HG03378 (cell line): Measurements from ENCODE around the gene MACROD2.
"Not testable (repeated sequence)": the region's sequence is repeated elsewhere in the genome, so short reads cannot be mapped to it uniquely, and the experiment has no call there.

Experiments
- ATAC-seq: cut with Tn5 transposase; IDR thresholded peaks from one replicate; pipeline ENCODE4 v1.9.1; 2021; ENCODE audit warnings: mild to moderate bottlenecking, moderate library complexity; ENCODE audit not compliant: unreplicated experiment

The MACROD2 gene

DNA sequence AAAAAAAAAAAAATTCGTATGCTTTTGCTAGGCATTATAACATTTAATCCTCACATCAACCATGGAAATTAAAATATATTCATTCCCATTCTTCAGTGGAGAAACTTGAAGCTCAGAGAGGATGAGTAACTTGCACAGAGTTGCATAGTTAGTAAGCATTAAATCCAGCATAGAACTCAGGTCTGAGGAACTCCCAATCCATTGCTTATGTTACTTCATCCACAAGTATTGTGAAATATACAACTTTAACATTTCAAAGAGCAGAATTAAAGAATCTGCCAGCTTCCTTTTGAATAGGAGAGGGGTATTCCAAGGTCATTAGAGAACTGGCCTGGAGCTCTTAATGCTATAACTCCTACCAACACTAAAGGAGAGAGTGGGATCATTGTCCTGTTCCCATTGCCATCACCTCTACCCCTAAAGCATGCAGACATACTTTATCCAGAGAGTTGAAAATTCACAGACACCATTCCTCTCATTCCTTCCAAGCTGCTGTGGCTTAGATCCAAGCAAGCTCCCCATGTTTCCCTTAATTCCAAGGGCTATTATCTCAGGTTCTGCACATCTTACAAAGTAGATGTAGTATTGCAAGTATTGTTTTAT, 250.2 kb downstream of the MACROD2 start:
- no peak for ATAC-seq

DNA sequence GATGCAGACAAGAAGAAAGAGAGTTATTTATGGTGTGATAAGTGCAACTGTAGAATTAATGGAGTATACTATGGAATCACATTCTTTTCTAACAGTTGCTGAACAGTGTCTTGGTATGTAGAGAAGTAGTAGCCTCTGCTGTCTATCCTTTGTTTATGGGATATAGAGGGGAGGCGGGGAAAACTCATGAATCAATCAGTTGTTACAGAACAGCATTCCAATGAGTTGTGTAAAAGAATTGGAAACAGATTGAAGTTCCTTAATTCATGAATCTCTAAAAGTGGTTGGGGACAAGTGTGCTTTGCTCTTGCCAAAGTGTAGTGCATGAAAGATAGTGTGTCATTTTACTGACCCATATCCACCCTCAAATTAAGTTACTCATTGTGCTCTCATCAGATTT, 264.4 kb downstream of the MACROD2 start:
- no peak for ATAC-seq

DNA sequence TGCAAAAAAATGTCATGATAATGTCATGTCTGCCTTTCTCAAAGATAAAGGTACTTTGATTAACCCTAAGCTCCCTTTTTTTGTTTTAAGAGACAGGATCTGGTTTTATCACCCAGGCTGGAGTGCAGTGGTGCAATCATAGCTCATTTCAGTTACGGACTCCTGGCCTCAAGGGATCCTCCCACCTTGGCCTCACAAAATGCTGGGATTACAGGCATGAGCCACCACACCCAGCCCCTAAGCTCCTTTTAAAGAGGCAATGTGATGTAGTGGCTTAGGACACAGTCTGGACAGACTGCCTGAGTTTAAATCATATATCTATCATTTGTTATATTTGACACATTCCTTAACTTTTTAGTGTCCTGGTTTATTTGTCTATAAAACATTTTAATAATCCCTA, 265.1 kb downstream of the MACROD2 start:
- no peak for ATAC-seq

DNA sequence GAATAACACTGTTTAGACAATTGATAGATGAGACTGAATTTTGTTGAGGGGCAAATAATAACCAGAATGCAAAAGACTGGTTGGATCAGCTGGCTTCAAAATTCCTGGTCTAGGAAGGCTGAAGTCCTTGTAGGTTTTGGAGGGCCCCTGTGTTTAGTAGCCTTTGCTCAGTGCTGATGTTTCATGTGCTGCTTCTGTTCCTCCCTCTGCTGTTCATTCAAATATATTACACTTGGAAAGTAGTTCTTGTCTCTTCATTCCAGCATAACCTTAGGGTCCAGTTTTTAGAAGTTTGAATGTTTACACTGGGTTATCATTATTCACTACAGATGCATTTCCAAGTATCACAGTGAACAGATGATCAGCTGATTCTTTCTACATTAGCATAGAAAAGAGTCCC, 269.6 kb downstream of the MACROD2 start:
- no peak for ATAC-seq

DNA sequence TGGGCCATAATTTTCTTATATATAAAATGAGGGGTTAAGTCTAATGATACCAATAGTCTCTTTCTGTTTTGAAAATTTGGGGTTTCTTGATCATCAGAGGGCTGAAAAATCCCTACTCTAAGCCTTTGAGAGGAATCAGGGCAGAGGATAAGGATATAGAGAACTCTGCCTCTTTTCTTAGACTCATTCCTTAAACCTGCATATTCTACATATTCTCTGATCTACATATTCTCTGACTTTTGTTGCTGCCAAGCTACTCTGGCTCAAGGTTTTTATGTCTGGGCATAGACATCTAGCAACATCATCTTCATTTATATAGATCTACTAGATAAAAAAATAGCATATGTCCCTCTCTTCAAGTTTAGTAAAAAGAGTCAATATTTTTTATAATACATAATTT, 270.9 kb downstream of the MACROD2 start:
- ATAC-seq = no peak

DNA sequence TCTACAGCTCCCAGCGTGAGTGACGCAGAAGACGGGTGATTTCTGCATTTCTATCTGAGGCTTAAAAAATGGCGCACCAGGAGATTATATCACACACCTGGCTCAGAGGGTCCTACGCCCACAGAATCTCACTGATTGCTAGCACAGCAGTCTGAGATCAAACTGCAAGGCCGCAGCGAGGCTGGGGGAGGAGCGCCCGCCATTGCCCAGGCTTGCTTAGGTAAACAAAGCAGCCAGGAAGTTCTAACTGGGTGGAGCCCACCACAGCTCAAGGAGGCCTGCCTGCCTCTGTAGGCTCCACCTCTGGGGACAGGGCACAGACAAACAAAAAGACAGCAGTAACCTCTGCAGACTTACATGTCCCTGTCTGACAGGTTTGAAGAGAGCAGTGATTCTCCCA, 275.4 kb downstream of the MACROD2 start:
- ATAC-seq = not testable (repeated sequence)

DNA sequence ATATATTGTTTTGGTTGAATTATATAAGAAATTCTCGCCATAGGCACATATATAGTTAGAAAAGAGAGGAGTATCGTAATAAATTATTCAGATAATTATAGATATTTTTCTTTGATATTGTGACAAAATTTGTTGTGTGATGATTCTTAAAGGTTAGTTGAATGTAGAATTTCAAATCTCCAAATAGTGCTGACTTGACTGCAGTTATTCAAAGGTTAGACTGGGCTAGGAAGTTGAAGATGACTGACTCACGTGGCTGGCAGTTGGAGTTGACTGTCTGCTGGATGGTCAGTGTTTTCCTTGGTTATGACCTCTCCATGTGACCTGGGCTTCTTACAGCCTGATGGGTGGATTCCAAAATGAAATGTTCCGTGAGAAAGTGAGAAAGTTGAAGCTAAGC, 286.8 kb downstream of the MACROD2 start:
- ATAC-seq = no peak

DNA sequence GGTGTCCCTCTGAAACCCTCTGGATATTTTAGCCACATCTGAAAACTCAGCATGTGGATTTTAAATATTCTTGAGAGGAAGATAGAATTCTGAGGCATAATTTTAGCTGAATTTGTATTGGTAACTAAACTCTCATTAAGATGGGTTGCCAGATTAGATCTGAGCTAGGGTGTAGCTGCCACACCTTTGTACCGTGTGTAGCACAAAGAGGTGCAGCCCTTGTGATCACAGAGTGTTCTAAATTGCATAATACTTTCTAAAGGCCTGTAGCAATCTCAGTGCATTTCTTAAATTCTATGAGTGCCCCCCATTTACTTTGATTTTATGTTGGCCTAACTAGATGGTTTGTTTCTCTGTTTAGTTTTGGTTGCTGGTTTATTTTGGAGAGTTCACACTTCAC, 289.1 kb downstream of the MACROD2 start:
- no peak for ATAC-seq

DNA sequence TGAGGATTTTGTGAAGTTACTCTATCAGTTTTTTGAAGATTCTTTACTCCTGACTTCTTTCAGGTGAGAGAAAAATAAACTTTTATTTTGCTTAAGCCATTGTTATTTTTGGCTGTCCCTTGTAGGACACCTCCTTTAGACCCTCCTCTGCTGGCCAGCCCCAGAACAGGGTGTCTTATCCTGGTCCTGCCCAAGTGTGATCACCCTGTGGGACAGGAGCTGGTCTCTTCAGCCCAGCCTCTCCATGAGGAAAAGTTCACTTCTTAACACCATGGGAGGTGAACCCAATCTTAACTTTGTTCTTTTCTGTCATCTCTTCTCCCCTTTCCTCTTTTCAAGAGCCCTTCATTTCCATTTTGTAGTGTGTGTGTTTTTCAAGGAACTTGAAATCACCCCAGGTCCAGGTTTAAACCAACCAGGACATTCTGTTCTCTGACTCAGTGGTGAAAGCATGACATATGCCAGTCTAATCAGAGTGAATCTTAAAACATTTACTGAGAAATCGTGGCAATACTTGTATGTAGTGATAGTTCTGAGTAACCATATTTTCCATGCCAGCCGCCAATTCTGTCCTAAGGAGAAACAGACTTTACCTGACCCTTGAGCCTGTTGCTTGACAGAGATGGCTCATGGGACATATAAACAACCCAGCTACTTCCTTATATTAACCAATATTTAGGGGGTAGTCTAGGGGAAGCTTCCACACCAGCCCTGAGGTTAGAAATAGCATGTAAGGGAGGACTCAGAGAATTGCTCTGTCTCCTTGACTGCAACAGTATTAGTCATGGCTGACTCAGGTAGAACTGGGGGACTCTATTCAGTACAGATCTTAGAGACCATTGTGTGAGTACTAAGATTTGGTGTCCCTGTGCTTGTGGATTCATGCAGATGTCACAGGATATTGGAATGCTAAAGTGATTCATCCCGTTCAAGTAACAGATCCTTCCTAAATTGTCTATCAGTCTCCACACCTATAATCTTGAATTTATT, 293.3 kb downstream of the MACROD2 start:
- no peak for ATAC-seq

DNA sequence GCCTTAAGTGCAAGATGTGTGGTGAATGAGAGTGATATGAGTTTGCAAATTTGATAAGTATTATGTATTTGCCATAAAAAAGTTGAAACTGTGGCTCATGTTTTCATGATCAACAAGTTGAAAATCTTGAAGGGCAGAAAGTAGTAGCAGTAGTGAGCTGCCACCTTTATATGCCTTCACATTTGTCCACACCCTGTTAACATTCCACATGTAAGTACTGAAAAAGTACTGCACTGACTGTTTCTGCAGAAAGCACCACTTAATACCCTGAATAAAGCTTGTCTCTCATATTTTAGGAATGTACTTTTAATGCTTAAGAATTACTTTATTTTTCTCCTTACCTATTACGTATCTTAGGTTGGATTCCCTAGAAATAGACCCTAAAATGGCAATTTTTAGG, 296.2 kb downstream of the MACROD2 start:
- ATAC-seq = no peak

DNA sequence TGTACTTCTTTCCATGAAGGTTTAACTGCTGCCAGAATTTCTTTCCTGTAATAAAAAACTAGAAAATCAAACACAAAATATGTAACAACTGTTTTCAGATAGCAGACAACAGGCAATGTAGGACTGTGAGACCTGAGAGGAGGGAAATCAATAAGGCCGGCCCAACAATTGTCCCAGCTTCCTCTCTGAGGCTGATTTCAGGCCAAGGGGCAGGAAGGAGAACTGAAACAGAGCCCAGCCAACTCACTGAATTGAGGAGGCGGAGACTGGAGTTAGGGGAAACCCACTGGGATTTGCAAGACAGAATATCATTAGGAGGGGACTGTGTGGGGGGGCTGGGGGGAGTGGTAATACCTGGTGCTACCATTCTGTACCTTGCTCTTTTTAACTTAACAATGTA, 299.9 kb downstream of the MACROD2 start:
- no peak for ATAC-seq

DNA sequence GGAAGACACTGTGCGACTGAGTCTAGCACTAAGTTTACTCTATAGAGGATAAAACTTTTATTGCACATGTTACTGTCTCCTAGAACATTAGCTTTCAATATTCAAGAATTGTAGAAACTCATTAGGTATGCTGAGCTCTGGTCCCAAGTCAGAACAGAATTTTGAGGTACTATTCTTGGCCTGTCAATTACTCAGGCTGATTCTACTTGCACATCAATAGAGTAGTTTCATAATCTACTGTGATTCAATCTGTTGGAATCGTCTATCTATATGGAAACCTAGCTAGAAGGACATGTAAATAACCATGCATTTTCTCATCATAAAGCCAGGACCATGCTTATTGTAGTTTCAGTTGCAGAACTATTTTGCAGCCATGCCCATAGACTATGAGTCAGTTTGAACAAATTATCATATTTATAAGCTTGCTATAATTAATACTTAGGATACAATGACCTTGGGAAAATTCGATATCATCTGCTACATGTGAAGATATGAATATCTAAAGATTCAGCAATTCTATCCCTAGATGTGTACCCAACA, 300.5 kb downstream of the MACROD2 start:
- no peak for ATAC-seq

DNA sequence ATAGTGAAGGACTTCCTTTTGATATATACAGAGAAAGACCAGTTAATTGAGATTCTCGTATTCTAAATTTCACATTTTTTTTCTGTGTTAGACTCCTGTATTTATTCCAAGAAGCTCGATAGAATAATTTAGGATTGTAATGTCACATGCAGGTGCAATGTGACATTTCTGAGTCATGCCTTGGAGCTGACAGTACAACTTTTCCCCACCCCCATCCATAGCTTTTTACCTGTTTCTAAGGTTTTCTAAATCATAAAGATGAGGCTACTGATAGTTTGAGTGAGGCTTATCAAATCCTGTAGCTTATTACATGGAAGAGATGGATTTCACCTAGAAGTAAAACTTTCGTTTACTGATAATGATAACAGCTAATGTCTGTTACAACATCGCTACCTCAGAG, 304.5 kb downstream of the MACROD2 start:
- ATAC-seq = no peak

DNA sequence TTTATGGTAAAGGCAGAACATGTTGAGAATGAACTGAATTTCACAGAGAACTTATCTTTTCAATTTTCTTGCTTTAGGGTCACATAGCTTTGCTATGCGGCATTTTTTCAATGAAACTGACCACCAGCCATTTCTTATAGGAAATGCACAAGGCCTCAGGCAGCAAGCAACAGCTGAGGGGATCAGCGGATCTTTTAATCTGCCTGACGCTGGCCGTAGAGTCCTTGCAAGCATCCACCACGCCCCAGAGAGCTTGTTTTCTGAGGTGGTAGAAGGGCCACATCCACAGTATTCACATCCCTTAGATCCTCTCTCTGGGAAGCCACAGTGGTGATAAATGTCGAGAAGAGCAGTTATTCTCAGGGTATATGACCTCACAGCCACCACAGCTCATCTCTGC, 307.8 kb downstream of the MACROD2 start:
- ATAC-seq = no peak

DNA sequence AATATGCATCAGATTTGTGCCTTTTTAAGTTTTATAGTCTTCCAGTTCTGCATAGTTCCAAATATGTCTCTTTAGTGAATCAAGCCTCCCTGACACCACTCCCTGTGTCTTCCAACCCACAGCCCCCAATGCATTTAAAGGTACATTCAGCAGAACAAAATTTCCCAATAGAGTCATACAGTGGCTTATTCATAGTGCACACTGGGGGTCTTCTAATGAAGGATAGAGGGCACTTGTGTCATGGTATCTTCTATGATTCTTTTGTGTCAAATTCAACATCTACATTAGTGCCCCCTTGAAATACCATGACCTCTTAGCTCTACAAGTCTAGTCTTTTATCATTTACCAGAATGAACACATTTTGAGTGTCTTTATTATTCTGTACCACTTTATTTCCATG, 308.3 kb downstream of the MACROD2 start:
- no peak for ATAC-seq

DNA sequence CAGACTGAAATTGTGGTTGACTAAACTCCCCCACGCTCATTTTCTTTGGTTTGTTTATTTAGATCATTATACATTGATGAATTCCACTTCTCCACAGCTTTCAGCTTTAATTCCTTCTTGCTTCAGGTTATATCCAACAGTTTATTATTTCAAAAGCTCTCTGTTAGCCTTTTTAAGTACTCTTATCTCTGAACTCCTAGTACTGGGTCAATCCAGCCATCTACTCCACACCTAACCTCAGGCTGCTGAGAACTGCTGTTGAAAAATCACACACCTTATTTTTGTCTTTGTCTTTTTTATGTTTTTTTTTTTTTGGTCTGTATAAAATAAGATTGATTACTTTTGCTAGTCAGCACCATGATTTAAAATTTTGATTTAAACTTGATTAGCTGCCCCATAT, 309.2 kb downstream of the MACROD2 start:
- ATAC-seq = no peak

DNA sequence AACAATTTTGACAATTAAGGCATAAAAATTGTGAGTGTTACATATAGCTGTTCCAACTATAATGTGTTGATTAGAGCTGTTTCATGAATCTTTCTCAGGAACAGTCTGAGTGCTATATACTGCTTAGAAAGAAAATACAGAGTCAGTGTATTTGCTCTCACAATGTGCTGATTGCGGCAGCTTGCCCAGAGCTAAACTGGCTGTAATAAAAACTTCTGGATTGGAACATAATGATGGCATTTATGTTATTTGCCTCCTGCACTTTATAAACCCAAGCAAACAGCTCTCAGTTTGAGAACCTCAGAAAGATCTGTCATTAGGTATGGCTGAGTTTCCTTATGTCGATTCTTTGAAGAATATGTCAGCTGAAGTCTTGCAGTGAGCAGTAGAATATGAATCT, 312.6 kb downstream of the MACROD2 start:
- ATAC-seq = no peak

DNA sequence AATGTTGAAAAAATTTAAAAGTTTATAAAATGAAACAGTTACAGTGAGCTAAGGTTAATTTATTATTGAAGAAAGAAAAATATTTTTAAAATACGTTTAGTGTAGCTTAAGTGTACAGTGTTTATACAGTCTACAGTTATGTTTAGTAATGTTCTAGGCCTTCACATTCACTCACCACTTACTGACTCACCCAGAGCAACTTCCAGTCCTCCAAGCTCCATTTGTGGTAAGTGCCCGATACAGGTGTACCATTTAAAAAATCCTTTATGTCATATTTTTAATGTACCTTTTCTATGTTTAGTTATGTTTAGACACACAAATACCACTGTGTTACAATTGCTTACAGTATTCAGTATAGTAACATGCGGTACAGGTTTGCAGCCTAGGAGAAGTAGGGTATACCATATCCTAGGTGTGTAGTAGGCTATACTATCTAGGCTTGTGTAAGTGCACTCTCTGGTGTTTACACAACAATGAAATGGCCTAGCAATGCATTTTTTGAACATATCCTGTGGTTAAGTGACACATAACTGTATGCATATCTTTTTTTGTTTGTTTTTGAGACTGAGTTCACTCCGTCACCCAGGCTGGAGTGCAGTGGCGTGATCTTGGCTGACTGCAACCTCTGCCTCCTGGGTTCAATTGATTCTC, 315.8 kb downstream of the MACROD2 start:
- no peak for ATAC-seq

DNA sequence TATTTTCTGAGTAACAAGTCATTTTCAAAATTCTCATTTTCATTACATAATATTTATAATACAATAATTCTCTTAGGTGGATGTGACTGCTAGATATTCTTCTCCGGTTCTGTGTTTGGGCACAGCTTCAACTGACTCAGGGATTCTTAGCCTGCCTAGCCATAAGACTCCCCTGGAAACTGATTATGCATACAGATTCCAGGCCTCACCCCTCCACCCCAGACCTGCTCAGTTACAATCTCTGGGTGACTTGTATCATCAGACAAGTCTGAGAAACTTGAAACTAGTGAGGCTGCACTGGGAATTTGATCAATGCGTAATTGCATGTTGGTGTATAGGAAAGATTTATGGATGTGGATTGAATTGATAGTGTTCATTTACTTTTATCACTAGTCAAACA, 316.7 kb downstream of the MACROD2 start:
- ATAC-seq = no peak

DNA sequence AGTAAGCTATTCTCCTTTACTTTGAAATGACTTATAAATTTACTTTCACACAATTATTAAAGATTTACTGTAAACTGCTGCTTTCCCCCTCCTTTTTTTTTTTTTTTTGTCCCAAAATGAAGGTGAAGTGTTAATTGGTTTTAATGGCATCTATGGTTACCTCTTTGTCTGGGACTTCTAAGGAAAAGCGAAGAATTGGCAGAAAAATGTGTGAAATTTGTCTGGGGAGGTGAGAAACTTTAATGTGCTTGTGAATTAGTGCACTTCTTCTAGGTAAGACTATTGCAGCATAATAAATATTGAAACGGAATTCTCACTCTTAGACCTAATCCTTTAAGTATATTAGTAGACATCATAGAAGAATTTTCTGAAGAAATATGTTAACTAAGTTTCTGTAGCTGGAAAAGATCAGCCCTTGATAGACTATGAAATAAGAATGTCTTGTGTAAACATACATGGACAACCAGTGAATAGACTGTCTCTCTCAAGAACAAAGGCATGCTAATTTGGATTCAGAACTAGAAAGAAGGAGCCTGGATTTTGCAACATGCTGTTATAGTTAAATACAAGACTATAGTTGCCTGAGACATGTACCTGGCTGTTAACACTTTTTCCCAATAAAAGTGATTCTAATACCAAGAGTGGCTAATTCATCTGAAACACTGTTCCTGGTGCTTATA, 318.2 kb downstream of the MACROD2 start:
- no peak for ATAC-seq

DNA sequence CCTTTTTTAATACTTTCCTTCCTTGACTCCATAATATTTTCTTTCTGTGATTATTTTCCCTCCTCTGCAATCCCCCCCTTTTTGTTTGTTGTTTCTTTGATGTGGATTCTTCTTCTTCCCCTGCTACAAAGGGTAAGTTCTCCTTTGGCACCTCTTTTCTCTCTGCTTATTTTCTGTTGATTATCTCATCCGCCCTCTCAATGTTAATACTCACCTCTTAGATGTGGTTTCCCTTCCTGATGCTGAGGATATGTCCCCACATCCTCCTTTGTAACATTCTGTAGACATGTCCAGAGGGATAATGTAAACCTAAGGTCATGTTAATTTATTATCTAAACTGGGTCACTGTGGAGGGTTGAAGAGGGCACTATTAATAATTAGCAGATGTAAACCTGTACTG, 324.4 kb downstream of the MACROD2 start:
- no peak for ATAC-seq
